HK-2 (cell line): ENCODE measurements around the gene DLG4.
"Not testable (repeated sequence)": the region's sequence is repeated elsewhere in the genome, so short reads cannot be mapped to it uniquely, and the experiment has no call there.

Experiments
- DNase-seq: peaks from one replicate; pipeline ENCODE4 v3.0.0-alpha.2; 2018; ENCODE audit not compliant: unreplicated experiment

DLG4 gene

GRCh38 chr17:7184091-7184488, 35.5 kb downstream of the DLG4 start:
- peak; percentile 79 for DNase-seq

- DNase-seq = peak; percentile 22
These were observed 36.1 kb downstream of the DLG4 start for GRCh38 chr17:7183433-7184090.

DNA sequence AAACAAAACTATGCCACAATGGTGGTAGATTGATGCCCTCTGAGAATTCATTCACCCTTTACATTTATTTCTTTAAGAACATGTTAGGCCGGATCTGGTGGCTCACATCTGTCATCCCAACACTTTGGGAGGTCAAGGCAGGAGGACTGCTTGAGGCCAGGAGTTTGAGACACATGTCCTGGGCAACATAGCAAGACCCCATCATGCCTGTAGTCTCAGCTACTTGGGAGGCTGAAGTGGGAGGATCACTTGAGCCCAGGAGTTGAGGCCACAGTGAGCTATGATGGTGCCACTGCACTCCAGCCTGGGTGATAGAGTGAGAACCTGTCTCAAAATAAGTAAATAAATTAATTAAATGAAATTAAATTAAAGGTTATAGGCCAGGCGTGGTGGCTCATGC, 37.5 kb downstream of the DLG4 start:
- not testable (repeated sequence) for DNase-seq

- no peak for DNase-seq
These were observed 40.0 kb downstream of the DLG4 start, which contains the start of gene ASGR1 for GRCh38 chr17:7179317-7180254. ASGR1 (minus strand) TSS chr17:7179370; CDS start chr17:7178563, 807 bp downstream.

- DNase-seq = no peak
These were observed 40.7 kb downstream of the DLG4 start for GRCh38 chr17:7178973-7179316.

- no peak for DNase-seq
These were observed 41.6 kb downstream of the DLG4 start for GRCh38 chr17:7177954-7178477.

- DNase-seq = peak; percentile 55
These were observed 42.3 kb downstream of the DLG4 start for GRCh38 chr17:7177191-7177953.

- DNase-seq = no peak
These were observed 42.8 kb downstream of the DLG4 start for GRCh38 chr17:7176841-7177190.

GRCh38 chr17:7176107-7176840, 43.4 kb downstream of the DLG4 start:
- DNase-seq = no peak

GRCh38 chr17:7175330-7175733, 44.3 kb downstream of the DLG4 start:
- no peak for DNase-seq

GRCh38 chr17:7174603-7175326, 44.9 kb downstream of the DLG4 start:
- no peak for DNase-seq

DNA sequence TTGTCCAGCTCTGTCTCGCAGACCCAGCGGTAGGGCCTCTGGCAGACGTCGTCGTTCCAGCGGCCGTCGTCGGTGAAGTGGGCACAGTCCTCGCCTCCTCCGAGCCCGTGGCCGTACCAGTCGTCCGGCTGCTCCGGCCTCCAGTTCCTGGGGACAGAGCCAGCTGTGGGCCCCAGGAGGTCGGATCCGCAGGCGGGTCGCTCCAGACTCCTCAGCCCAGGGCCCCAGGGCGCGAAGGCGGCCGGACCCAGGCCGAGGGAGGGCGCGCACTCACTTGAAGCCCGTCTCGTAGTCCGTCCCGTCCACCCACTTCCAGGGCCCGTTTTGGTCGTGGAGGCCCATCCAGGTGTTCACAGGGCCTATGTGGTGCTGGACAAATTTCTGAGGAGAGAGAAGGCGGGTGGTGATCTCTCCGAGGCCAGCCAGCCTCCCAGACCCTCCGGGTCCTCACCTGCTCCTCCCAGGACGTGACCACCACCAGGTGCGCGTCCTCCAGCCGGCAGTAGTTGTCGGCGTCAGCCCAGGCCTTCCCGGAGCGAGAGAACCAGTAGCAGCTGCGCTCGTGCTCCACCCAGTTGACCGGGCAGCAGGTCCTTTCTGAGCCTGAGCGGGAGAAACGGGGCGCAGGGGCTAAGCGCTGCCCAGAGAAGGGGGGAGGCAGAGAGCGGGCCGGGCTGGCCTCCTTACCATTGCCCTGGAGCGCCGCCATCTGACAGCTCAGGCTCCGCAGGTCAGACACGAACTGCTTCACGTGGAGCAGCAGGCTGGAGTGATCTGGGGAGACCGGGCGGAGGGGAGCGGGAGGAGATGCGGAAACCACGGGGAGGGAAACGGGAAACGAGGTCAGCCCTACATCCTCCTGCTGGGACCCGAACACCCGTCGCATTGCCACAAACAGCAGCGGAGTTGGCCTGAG, 45.7 kb downstream of the DLG4 start:
- no peak for DNase-seq

DNA sequence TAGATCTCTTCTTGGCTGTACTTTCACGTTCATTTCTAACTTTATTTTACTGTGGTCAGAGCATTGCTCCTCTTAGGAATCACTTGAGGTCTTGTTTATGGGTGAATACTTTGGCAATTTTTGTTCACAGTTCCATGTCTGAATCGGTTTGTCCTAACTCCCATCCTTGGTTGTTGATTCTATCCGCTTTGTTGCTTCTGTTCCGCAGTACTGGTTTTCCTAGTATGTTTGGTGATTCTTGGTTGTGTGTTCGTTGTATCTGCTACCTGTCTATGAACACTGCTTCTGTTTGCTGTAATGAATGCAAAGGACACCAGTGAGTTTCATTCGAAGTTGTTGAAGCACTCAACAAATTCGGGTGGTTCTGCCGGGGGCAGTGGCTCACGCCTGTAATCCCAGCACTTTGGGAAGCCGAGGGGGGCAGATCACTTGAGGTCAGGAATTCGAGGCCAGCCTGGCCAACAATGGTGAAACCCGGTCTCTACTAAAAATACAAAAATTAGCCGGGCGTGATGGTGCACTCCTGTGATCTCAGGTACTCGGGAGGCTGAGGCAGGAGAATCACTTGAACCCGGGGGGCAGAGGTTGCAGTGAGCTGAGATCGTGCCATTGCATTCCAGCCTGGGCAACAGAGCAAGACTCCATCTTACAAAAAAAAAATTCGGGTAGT, 47.0 kb downstream of the DLG4 start:
- DNase-seq = not testable (repeated sequence)

DNA sequence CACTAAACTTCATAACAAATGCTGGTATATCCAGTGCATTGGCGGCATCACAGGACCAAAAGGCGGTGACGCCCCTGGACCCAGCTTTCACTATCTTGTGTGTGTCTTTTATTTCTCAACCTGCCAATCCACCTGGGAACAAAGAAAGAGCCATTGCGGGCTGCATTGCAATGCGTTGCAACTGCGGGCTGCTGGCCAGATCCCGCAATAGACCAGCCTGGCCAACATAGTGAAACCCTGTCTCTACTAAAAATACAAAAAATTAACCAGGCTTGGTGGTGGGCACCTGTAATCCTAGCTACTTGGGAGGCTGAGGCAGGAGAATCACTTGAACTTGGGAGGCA, 50.1 kb downstream of the DLG4 start:
- not testable (repeated sequence) for DNase-seq

DNA sequence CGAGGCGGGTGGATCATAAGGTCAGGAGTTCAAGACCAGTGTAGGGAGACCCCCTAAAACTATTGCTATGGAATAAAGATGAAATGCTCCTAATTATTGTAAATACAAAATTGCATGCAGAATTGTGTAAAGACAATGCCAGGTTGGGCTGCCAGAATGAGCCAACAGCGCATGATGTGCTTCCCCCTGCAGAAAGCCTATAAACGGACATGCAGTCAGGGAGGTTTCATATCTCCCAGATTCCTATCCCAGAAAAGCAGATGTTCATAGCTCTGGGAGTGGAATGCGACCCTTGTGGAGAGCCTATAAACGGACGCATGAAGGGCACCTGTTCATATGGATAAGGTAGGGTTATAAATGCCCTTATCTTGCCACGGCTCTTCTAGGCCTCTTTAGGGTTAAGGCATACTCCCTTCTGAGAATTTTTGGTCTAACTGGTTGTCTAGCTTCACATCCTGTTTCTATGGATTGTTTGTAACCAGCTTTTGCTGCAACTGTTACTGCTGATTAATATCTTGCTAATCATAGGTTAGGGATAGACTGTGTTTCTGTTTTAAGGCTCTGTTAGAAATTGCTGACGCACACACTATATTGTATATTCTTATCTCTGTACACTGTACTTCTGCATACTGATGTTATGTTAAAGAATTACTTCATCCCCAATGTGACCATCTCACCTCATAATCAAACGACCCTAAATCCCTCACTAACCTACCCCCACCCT, 50.6 kb downstream of the DLG4 start:
- DNase-seq = not testable (repeated sequence)

DNA sequence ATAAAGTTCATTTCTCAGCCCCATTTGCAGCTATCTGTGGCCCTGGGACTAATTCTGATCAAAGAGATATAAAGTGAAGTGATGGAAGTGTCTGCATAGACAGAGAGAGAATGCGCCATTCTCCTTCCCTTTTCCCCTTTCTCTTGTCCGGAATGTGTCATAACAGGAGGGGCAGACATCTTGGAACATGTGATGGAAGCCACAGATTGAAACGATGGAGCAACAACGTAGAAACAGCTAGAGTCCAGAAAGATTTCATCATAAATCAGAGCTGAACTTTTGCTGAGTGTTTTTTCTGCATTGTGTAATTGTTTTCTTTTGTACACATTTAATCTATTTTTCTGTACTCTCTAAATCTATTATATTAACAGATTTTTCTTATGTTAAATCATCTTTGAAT, 51.8 kb downstream of the DLG4 start:
- no peak for DNase-seq

GRCh38 chr17:7166873-7167272, 52.8 kb downstream of the DLG4 start:
- DNase-seq = no peak

DNA sequence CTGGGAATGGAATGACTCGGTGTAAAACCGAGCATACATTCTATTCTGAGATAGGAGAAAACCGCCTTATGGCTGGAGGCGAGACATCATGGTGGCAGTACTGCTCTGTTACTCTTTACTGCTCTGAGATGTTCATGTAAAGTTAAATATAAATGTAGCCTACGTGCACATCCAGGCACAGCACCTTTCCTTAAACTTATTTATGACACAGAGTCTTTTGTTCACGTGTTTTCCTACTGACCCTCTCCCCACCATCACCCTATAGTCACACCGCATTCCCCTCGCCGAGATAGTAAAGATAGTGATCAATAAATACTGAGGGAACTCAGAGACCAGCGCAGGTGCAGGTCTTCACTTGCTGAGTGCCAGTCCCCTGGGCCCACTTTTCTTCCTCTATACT, 60.1 kb downstream of the DLG4 start:
- not testable (repeated sequence) for DNase-seq

DNA sequence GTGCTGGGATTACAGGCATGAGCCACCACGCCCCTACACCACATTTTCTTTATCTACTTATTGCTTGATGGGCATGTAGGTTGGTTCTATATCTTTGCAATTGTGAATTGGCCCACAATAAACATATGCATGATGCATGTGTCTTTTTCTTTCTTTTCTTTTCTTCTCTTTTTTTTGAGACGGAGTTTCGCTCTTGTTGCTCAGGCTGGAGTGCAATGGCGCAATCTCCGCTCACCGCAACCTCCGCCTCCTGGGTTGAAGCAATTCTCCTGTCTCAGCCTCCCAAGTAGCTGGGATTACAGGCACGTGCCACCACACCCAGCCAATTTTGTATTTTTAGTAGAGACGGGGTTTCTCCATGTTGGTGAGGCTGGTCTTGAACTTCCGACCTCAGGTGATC, 61.2 kb downstream of the DLG4 start:
- DNase-seq = not testable (repeated sequence)
